ENCODE results near the gene HIRA.

DNA sequence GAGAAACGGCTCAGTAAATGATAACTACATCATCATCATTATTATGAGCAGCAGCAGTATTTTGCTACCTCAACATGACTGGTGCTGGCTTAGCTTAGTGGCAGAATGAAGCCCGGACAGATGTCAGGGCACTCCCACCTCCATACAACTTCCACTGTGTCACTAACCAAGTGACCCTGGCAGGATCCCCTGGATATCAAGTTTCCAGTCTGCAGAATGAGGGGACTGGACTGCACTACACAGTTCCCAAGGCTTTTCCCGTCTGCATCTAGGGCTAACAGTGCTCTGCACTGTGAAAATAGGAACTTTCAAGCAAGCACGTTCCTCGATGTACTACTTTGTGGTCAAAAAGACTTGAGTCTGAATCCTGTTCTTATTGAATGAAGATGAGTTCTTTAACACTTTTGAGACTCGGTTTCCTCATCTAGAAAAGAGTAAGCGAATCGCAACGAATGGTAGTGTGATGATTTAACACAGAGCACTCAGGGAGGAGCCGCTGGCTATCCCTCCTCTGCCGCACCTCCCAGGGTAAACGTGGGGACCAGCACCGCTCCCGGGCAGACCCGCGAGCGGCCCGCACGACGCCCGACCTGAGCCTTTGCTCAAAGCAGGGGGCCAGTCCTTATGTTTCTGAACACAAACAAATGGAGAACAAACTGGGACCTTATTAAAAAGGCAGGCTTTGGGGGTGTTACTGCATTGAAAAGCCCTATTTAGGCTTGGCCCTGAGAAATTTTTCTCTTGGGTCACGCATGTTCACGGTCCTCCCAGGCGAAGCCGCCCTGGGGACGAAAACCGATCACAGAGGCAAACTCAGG is 140.9 kb downstream of the HIRA start:
- TF ChIP-seq, protein P1, sequence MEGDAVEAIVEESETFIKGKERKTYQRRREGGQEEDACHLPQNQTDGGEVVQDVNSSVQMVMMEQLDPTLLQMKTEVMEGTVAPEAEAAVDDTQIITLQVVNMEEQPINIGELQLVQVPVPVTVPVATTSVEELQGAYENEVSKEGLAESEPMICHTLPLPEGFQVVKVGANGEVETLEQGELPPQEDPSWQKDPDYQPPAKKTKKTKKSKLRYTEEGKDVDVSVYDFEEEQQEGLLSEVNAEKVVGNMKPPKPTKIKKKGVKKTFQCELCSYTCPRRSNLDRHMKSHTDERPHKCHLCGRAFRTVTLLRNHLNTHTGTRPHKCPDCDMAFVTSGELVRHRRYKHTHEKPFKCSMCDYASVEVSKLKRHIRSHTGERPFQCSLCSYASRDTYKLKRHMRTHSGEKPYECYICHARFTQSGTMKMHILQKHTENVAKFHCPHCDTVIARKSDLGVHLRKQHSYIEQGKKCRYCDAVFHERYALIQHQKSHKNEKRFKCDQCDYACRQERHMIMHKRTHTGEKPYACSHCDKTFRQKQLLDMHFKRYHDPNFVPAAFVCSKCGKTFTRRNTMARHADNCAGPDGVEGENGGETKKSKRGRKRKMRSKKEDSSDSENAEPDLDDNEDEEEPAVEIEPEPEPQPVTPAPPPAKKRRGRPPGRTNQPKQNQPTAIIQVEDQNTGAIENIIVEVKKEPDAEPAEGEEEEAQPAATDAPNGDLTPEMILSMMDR (conservative IDR thresholded peaks at IDR 0.05; ENCODE audit: low read depth, low read length): no peak
- no peak for TF ChIP-seq EZH2 (IDR thresholded peaks at IDR 0.05; ENCODE audit: borderline replicate concordance, low read depth, low read length, poor library complexity, severe bottlenecking)
